ENCODE measurements around the gene URAD.

URAD gene

DNA sequence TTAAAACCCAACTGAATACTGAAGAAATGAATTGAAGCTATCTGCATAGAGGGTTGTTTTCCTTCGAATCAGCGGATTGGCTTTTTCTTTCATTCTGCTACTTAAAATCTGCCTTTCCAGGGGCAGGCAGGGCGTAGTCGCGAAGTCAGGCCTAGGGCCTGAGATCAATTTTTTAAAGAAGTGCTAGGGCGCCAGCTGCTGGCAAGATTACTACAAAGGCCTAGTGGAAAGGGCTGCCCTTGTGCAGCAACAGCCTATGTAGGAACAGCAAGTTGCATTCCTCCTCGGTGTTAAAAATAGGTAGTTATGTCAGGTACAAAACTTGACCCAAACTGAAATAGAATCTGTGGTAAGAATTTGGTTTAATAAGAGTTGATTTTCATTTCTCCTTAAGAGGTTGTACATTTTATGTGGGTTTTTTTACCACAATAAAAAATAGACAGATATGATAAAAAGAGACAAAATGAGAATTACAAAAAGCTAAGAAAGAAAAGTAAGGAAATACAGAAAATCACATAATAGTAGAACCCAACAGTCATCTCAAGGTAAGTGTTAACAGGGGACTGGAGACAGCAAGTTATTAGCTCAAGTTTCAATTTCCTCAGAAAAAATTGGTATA, 9.5 kb upstream of the URAD start:
- no peak for DNase-seq

- no peak for DNase-seq
Measured at GRCh38 chr13:27991881-27992280, 3.4 kb upstream of the URAD start.

- no peak for DNase-seq
Measured at GRCh38 chr13:27985600-27985999, 2.9 kb downstream of the URAD start.

- DNase-seq = no peak
Measured at GRCh38 chr13:27982361-27982760, 6.1 kb downstream of the URAD start.

DNA sequence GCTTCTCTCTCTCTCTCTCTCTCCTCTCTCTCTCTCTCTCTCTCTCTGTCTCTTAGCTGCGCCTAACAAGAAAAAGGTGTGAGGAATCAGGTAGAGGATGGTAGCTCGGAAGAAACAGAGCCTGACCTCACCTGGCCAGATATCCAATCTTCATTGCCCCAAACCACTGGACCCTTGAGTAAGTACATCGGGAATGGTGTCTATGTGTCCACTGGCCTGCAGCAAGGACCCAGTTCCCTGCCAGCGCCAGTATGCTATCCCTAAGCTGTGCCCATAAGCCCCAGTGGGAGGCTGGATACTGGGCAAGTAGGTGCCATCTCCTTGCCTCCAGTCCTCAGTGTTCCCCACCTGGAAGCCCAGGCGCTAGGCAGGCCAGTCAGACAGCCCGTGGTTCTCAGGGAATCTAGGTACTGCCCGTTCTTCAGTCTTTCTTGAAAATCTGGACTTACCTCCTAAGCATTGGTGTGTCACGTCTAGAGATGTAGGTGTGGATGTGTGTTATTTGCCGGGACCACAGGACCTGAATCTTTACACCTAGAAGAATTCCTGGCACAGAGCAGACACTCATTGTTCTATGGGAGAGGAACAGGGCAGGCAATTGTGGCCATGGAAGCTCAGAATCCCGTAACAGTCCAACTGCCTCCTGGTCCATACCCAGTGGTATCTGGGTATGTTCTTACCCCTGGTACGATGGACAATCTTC, 7.3 kb downstream of the URAD start:
- DNase-seq = no peak

- no peak for DNase-seq
Measured at GRCh38 chr13:27980280-27980998, 8.1 kb downstream of the URAD start.

GRCh38 chr13:27979765-27980279, 8.7 kb downstream of the URAD start:
- DNase-seq = no peak

- no peak for DNase-seq
Measured at GRCh38 chr13:27979001-27979643, 9.4 kb downstream of the URAD start.

GRCh38 chr13:27978301-27978968, 10.1 kb downstream of the URAD start:
- no peak for DNase-seq

GRCh38 chr13:27977476-27978300, 10.8 kb downstream of the URAD start:
- DNase-seq = no peak

DNA sequence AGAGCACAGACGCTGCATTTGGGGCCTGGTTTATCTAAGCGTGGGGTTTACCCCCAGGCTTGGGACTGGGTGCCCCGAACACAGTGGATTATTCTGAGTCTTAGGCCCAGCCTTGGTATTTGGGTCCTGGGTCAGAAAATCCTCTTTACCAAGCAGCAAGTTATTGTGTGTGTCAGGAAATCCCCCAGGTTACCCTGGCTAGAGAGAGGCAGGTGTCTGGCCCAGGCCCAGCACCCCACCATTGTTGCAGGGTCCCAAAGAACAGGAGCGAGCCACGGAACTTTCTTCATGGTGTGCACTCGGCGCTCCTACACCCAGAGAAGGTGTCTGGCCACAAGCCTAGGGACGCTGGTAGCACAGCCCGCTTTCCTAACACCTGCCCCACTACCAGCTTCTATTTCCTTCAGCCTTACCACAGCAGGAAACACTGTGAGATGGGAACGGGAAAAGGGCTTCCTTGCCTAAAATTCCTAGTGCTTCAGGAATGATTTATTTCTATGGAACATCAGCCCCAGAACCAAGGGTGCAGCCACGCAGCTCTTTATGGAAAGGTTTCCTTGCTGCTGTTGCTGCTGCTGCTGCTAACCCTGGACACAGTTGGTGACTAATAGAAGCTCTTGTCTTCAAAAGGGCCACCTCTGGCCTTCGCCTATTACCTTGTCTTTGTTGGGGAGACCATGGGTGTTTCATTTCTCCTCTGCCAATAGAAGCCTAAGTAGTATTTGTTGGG, 12.0 kb downstream of the URAD start:
- DNase-seq = no peak

DNA sequence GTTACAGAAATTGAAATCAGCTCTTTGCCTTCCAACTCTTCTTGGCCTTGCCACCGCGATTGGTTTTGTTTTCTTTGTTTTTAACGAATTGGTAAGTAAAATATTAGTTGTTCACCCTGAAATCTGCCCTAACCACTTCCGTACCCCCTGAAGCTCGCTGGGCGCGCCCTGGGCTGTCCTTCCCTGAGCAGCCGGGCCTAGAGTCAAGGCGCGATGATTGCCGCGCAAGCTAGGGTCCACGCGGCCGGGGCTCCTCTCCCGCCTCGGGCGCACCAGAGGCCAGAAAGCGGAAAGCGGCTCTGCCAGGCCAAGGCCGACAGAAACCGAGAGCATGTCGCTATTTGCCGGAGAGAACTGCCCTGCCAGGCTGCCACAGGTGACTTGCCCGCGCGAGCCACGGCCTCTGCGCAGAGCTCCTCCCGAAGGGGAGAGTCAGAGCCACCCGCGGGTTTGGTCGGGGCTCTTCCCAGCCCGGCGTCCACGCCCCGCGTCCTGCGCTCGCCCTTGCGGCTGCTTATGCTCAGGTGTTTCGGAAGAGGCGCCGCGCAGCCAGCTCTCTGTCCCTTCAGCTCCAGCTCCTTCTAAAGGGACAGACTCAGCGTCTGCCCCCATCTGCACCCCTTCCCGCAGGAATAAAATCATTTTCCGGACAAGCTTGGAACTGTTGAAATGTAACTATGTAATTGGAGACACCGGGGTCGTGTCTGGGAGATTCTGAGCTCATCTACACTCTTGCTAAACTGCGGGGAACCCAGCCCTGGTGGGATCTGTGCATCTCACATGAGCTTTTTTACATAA, 12.7 kb downstream of the URAD start:
- no peak for DNase-seq

GRCh38 chr13:27973961-27974662, 14.4 kb downstream of the URAD start:
- DNase-seq = no peak

- no peak for DNase-seq
Measured at GRCh38 chr13:27973291-27973690, 15.2 kb downstream of the URAD start.

- no peak for DNase-seq
Measured at GRCh38 chr13:27972478-27972820, 16.0 kb downstream of the URAD start.

GRCh38 chr13:27971776-27972477, 16.6 kb downstream of the URAD start:
- no peak for DNase-seq

GRCh38 chr13:27971236-27971645, 17.3 kb downstream of the URAD start:
- no peak for DNase-seq

GRCh38 chr13:27970382-27971235, 17.9 kb downstream of the URAD start:
- no peak for DNase-seq
